NCI-H2107 treated with DMSO at 0.1 percent for 48 hours (cell line): ENCODE results near the gene DLG2.

Source experiments
- DNase-seq: peaks from one replicate; lab custom pipeline; 2025; ENCODE audit not compliant: unreplicated experiment; lab: John Stamatoyannopoulos, UW

Gene DLG2

DNA sequence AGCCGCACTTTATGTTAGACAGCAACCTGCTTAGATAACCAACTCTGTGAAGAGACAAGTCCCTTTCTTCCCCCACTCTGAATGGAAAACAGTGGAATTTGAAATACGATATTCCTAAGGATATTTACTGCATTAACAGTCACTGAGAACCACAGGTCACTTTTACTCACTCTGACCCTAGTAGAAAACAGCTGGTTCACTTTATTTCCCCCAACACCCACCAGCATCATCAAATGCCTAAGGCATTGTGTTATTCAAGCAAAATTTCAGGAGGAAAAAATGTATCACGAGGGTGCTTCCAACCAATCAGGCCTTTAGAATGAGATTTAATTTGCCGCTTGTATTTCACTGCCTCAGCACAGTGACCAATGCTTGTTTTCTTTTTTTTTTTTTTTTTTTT lies 1206.9 kb downstream of the DLG2 start:
- DNase-seq, result no peak

DNA sequence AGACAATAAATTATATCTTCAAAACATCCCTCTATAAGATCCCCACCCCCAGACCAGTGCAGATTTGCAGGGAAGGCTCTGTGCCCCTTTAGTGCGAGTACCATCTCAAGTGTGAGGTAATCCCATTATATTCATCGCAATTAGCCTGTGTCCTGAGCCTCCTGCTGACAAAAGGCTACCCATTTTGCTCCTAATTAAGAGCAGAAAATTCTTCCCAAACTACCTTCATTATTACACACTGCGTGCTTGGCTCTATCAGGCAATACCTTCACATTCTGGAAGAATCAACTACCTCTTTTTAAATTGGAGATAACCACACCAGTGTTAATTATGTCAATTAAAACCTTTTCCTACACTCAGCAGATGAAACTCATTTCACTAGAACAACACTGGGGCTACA lies 1207.5 kb downstream of the DLG2 start:
- DNase-seq, result no peak

DNA sequence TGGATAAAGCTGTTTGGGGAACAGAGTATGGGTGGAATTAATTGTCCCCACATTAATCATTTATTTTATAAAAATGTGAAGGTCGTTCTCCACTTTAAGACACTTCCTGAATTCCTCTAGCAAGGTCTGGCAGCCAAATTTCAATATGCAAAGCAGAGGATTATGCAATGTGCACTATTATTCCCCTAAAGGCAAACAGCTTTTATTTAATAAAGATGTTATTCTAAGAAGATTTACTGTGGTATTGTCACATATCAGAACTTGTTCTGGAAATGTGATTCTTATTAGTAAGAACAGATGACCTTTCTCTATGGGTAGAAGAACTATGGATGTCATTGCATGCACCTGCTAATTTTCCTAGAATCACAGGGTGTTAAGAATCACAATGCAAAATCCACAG lies 1212.2 kb downstream of the DLG2 start:
- DNase-seq, result no peak

DNA sequence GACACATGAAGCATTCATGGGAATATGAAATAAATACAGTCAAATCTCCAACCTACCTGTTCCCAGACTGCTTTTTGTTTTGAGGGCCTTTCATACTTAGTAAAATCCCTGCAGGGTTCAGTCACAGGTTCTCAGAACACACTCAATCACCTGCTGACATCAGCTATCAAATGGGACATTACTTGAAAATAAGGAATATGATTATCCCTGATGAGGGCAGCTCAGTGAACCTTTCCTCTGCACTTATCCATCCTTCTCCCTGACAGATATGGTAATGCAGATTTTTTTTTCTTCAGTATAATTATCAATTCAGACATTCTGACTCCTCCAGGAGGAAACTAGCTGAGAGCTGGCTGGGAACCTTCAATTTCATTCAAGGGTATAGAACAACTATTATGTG lies 1213.6 kb downstream of the DLG2 start:
- DNase-seq, result no peak

DNA sequence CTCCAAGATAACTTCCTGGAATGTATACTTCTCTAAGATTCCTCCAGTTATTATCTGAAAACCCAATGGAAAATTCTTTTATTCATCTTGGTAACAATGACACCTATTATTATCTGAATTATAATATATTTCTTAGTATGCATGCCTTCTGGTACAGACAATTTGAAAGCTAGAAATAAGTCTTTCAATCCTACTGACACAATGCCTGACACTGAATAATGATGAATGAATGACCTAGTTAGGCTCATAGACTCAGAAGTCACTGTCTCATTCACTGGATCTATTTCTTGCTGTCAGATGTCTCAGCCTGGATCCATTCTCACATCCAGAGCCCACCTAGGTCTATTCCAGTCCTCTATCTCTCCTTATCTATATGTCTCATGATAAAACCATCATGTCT lies 1214.3 kb downstream of the DLG2 start:
- DNase-seq, result no peak

DNA sequence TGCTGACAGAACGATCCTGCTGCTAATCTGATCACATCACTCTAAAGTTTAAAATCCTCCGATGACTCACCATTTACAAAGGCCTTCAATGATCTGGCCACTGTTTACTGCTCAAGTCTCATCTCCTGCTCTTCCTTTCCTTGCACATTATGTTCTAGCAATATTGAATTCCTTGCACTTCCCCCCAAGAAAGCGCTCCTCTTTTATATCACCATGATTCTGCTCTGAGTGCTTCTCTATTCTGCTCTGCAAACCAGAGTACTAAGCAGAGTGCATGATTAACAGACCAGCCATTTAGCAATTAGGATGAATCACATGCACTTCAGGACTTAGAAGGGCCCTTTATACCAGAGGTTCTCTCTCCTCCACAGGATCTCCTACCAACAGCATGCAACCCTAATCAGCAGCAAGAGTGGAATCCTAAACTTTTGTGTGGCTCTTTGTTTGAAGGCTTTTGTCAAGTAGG lies 1218.2 kb downstream of the DLG2 start:
- no peak for DNase-seq

DNA sequence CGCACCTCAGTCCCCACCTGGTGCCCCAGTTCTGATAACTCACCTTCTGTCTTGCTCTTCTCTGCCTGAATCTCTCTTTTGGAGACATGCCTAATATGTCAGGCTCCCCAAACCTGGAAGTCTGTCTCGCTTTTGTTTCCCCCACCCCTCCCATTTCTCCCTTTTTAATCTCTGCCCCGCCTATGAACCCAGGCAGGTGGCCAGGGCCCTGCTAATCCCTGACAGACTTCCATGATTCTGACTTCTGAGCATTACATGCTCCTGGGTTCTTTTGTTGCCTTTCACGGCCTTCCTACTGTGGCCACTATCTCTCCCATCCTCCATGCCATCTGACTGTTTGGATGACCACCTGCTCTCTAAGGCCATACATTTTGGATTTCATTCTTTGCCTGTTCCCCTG lies 1220.1 kb downstream of the DLG2 start:
- no peak for DNase-seq

DNA sequence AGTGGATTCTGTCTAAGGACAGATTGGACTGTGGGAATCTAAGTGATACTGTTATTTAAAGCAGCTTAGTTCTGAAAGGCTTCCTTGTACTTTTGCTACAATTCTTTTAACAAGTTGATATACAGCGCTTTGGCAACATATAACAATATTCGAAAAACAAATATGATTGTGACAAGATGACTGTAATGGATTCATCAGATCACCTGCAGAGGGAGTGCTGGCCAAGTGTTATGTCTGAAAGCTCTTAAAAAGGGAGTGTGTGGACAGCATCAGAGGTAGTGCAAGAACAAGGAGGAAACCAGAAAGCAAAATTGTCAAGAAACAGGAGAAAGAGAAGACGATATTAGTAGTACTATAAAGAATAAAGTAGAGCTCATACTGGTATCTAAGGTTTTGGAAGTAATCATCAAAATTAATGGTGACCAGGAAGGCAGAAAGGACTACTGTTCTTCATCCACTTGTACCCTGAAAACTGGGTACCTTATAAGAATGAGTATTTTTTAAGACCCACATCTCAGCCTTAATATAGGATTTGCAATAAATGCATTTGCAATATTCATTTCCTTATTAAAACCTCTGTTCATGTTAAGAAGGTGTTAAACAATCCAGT lies 1229.0 kb downstream of the DLG2 start:
- DNase-seq, result no peak

DNA sequence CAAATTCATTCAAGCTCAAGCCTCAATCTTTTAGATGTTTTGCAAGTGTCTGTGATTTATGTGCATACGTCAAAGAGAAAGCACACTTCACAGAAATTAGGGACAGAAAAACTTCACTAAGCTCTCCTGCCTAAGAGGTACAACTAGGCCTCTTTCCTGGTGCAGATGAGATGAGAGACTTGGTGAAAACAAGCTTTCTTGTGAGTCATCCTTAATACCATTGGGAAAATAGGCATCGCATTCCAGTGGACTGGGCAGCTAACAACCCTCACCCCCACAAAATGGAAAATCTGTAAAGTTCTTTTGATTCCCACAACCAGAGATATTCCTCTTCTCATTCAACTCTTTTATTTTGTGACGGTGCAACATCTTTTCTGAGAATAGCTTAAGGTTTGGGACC lies 1230.6 kb downstream of the DLG2 start:
- no peak for DNase-seq

DNA sequence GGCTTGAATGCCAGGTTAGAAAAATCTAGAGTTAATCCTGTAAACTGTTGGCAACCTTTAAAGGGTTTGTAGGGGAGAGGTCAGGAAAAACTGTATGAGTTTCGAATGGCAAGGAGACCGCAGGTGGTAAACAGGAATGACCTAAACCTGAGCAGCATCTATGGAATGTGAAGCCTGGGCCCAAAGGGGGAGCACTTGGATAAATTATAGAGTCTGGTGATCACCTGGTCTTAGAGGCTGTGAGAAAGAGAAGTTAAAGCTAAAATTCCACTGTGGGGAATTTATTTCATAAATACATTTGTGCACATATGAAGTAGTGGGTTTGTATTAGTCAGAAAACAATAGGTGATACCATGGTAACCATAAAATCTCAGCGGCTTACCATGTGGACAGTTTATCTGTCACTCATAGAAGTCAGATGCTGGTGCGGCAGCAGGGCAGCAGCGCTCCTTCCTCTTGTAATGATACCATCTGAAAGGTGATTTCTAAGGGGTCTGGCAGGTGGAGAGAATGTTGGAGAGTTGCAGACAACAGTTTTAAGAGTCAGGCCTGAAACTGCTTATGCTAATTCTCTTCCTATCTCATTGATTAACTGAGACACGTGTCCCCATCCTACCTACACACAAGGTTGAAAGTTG lies 1236.6 kb downstream of the DLG2 start:
- no peak for DNase-seq

DNA sequence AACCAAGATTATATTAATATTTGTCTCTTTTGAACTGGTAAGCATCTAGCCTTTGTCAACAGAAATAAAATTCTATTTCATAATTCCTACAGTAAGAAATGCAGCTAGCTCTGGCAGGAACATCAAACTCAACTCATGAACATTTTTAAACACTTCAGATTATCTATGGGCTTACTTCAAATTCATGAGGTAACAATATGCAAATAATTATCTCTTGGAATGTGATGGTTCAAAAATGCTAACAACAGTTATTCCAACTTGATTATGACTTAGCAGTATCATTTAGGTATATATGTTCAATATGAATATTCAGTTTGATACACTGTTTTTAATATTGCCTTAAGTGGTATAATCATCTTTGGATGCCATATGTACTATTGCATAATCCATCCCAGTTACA lies 1237.4 kb downstream of the DLG2 start:
- no peak for DNase-seq

DNA sequence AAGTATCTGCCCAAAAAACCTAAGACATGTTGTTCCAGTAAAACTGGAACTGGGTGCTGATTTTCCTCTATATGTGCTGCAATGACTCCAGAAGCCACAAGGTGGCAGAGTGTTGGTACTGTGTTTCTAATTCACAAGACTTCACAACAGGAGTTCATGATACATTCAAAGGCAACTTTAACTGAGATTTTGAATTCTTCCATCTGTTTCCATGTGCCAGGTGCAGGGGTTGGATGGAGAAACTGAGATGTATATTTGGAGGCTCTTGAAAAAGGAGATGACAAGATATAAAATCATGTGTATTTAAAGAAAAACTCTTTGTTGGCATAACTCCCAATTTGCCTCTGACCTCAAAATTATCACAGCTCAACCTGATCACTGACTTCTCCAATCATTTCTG lies 1242.4 kb downstream of the DLG2 start:
- no peak for DNase-seq

DNA sequence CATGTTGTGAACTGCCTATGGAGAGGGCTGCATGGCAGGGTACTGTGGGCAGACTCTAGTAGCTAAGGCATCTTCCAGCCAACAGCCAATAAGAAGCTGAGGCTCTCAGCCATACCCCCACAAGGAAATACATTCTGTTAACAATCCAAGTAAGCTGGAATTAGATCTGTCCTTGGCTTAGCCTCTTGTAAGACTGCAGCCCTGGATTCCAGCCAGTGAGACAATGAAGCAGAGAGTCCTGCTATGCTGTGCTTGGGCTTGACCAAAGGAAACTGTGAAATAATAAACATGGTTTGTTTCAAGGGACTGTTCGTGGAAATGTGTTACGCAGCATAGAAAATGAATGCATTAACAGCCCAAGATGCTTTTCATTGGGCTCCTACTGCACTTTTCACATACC lies 1243.6 kb downstream of the DLG2 start:
- DNase-seq, result no peak

DNA sequence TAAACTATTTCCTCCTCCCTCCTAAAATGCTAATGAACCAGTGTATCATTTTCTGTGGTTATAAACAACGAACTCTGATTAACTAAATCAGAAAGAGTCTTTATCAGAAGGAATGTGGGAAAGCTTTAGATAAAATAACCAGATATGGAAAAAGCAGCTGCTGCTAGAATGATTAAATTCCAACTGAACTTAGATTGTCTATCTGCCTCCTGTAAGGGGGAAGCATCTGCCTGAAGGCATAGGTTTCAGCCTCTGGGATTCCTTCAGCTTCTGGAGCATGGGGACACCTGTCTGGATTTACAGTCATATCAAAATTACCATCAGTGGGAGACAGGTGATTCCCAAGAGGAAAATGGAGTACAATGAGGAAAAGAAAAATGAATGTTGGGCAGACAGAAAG lies 1245.5 kb downstream of the DLG2 start:
- DNase-seq, result no peak

DNA sequence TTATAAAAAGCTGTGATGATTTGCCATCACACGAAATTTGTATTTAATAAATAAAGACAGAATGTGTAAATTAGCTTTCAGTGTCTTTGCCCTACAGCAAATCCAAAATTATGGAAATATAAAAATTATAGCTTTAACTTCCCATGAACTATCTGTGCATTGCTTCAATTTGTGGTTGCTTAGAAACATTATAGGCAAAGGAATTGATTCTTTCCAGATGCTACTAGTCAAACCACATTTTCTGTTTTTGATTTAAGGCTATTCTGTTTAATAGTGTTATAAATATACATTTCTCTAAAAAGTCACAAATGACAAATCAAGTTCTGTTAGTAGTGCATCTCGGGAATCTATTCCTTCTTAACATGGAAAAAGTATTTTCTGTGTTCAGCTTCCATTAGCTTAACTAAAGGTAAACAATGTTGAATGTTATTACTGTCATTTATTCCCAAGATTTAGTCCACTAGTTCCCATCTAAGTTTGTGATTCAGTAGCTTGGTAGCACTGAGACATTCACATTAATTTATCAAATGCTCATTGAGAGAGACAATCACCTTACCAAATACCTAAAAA lies 1254.7 kb downstream of the DLG2 start:
- DNase-seq, result no peak

DNA sequence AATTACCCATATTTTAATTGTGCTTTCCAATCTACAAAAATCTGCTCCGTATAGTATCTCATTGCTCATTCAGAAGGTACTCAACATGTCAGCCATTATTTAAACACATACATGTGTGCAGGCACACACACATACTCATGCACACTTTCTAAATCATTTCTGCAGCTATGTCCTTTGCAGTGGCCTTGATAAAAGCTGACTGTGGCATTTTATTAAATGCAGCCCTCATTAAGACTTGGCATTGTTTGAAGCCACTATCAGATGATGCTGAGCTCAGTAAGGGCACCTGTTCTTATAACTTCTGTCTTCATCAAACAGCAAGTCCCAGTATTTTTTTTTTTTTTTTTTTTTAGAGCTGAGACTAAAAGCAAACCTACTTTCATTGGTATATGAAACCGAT lies 1269.1 kb downstream of the DLG2 start:
- no peak for DNase-seq

DNA sequence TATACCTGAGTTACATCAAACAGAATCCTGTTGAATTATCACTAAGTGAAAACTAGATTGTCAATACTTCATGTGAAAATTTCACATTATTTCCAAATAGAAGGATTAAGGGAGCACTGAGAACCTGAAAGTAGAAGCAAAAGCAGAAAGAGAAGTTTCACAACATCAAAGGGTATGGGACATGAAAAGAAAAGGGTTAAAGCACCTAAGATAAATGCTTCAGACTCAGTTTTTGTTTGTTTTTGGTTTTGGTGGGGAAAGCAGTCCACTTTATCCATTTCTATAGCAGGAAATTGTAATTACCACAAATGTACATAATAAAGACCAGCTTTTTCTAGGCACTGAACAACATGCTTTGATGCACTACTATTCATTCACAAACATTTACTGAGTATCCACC lies 1271.2 kb downstream of the DLG2 start:
- no peak for DNase-seq

DNA sequence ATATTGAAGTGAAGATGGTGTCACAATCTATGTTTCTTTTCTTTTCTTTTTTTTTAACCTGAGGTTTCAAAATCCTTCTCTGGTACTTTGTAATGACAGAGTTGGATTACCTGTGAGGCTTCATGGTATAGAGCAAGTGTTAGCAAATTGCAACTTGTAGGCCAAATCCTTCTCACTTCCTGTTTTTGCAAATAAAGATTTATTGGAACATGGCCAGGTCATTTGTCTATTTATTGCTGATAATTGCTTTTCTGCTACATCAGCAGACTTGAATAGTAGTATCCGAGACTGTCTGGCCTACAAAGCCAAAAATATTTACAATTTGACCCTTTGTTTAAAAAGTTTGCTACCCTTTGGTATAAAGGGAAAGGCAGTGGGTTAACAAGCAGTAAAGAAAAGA lies 1281.5 kb downstream of the DLG2 start:
- DNase-seq, result no peak

DNA sequence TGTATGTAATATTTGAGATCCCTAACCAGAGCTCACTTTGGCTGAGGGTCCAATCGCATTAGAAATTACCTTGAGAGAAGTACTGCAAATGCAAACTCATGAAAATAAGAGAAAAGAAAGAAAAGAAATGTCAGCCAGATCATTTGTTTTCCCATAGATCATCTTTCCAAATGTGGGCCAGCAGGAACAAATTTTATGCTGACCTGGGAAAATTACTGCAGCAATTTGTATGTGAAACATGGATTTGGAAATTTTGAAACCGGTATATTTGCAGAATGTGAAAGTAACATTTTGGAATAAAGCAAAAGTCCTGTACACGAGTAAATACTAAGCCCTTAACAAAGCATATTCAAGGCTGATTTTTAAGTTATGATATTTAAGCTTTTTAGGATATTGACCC lies 1282.1 kb downstream of the DLG2 start:
- no peak for DNase-seq

DNA sequence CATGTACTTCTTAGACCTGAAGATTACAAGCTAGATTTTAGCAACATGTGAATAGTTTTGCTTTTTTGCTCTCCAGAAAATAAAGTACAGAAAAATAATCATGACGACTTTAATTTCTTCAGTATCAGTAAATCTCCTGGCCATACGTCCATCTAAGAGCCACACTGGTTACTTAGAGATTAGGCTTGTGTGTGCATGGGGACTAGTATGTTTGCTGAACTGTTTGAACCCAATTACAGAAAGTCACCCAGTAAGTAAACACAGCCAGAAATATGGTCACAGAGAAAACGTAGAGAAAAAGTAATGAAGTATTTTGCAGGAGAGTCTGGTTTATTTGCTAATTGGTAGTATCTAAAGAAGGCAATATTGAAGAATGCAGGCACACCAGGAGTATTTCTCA lies 1287.3 kb downstream of the DLG2 start:
- DNase-seq, result no peak

DNA sequence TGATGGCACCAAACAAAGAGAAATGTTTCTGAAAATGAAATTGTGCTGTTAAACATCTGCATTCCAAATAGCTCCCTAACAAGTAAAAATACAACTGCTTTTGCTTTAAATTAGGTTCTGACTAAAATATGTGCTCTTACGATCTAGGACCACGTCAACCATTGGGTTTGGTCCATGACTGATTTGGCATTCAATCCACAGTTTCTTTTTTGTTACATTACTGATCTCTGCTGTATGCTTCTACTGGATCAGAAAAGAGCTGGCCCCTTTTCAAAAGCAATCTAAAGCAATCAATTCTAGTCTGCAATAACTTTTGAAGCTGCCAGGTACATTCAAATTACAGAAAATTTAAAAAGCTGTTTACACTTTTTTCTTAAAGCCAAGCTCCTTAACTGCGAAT lies 1293.9 kb downstream of the DLG2 start:
- DNase-seq, result no peak

DNA sequence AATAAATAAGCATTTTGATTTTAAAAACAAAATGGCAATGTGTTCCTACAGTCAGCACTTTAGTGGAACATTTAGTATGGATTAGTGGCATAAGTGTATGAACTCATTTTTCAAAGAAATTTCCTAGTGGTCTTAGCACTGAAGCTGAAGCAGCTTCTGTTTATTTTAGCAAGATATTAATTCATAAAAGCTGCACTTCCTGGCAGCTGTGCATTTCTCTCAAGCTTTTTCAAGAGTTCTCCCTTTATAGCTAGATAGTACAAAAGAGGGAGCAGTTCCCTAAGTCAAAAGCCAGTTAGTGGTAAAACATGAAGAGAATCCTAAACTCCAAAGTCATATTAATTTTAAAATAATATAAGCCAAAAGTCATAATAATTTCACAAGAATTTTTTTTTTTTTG lies 1304.9 kb downstream of the DLG2 start:
- no peak for DNase-seq

DNA sequence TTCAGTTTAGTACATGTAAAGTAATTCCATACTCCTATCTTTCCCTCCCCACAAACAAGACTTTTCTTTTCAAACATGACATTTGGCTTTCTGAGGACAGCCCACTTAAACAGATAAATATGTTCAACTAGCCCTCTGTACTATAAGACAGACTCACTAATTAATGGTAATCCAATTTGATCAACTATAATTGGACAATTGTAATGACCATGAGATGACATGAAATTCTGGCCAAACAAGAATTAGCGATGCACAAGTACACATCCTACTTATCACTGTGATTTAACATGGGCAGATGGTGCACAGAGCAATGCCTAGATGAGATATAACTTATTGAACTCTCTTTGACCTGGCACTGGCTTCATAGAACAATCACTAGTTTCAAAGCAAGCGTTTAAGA lies 1307.3 kb downstream of the DLG2 start:
- no peak for DNase-seq
